ENCODE data around the gene ERFE. TPM values are rescaled to one million over a fixed set of nuclear protein-coding genes. Genes with fewer than 3 reads are reported as not detected.

ERFE gene
- total RNA-seq, 1 experiment from 2014 or later, result 10.3 TPM

- intact Hi-C loops (cut with micrococcal nuclease; ENCODE audit: unreplicated experiment) (no loop called here), in situ Hi-C loops (cut with HindIII; ENCODE audit: low pct_unique_long_range_greater_than_20kb, low sequenced_read_pairs) (no loop called here)
- no peak overlapping the region for H3K27ac ChIP-seq (ENCODE audit: low read length)
- H3K36me3 ChIP-seq (ENCODE audit: control insufficient read depth, insufficient read depth, low read length), result no peaks in the 10 kb centered on the region
- TF ChIP-seq POLR2AphosphoS5 (IDR thresholded peaks at IDR 0.05; ENCODE audit: low read depth, low read length) (no peak), REST (IDR thresholded peaks at IDR 0.05; ENCODE audit: insufficient read depth in 1 of 2, low read depth in 2 of 2, low read length in 1 of 2) (no peak), SIN3A (IDR thresholded peaks at IDR 0.05; ENCODE audit: borderline replicate concordance, insufficient read depth, low read depth, low read length) (no peak)
- no peaks in the 10 kb centered on the region for H3K27me3 ChIP-seq (ENCODE audit: control insufficient read depth, insufficient read depth, low read length)
- ChIA-PET POLR2A (no interaction called here), CTCF (no interaction called here)
- no peak for DNase-seq (ENCODE audit: low read depth, low spot score)
- BruUV-seq (replicated peaks), result no TSS peak
- H3K4me1 ChIP-seq (ENCODE audit: control insufficient read depth, insufficient read depth, low read length), result peaks cover 7% of the 10 kb centered on the region
- no peak for ATAC-seq
- H3K9me3 ChIP-seq (ENCODE audit: control insufficient read depth, insufficient read depth, low read depth, low read length), result no peaks in the 10 kb centered on the region
- no peak overlapping the region for H3K4me3 ChIP-seq (ENCODE audit: low read depth in 2 of 2, low read length in 2 of 2)
These were observed 4.2 kb downstream of the ERFE start for GRCh38 chr2:238162846-238163441.

- Histone ChIP-seq H3K27me3 (ENCODE audit: control insufficient read depth, insufficient read depth, low read length) (no peaks in the 10 kb centered on the region), H3K4me1 (ENCODE audit: control insufficient read depth, insufficient read depth, low read length) (peaks cover 5% of the 10 kb centered on the region; the same call in 1 of the 2 replicates), H3K4me3 (ENCODE audit: low read depth in 2 of 2, low read length in 2 of 2) (no peak overlapping the region), H3K36me3 (ENCODE audit: control insufficient read depth, insufficient read depth, low read length) (no peaks in the 10 kb centered on the region), H3K9me3 (ENCODE audit: control insufficient read depth, insufficient read depth, low read depth, low read length) (no peaks in the 10 kb centered on the region), H3K27ac (ENCODE audit: low read length) (no peak overlapping the region)
- ChIA-PET POLR2A (no interaction called here), CTCF (no interaction called here)
- no peak for TF ChIP-seq CTCF (IDR thresholded peaks at IDR 0.05)
- intact Hi-C loops (cut with micrococcal nuclease; ENCODE audit: unreplicated experiment) (no loop called here), in situ Hi-C loops (cut with HindIII; ENCODE audit: low pct_unique_long_range_greater_than_20kb, low sequenced_read_pairs) (no loop called here)
- ATAC-seq (no peak), DNase-seq (ENCODE audit: low read depth, low spot score) (no peak)
- no TSS peak for BruUV-seq (replicated peaks)
These were observed 4.9 kb downstream of the ERFE start for GRCh38 chr2:238163481-238164198.

GRCh38 chr2:238164906-238165287, 6.1 kb downstream of the ERFE start:
- in situ Hi-C loops (cut with HindIII; ENCODE audit: low pct_unique_long_range_greater_than_20kb, low sequenced_read_pairs), result no loop called here
- ATAC-seq (no peak), DNase-seq (ENCODE audit: low read depth, low spot score) (no peak)
- Histone ChIP-seq H3K4me1 (ENCODE audit: control insufficient read depth, insufficient read depth, low read length) (peaks cover 4% of the 10 kb centered on the region; the same call in 1 of the 2 replicates), H3K27me3 (ENCODE audit: control insufficient read depth, insufficient read depth, low read length) (no peaks in the 10 kb centered on the region), H3K27ac (ENCODE audit: low read length) (no peak overlapping the region), H3K4me3 (ENCODE audit: low read depth in 2 of 2, low read length in 2 of 2) (no peak overlapping the region), H3K36me3 (ENCODE audit: control insufficient read depth, insufficient read depth, low read length) (peaks cover 6% of the 10 kb centered on the region), H3K9me3 (ENCODE audit: control insufficient read depth, insufficient read depth, low read depth, low read length) (no peaks in the 10 kb centered on the region)
- TF ChIP-seq SIN3A (IDR thresholded peaks at IDR 0.05; ENCODE audit: borderline replicate concordance, insufficient read depth, low read depth, low read length), result no peak
- TF ChIP-seq REST (IDR thresholded peaks at IDR 0.05; ENCODE audit: insufficient read depth in 1 of 2, low read depth in 2 of 2, low read length in 1 of 2), result no peak
- TF ChIP-seq CTCF (IDR thresholded peaks at IDR 0.05), result no peak
- no peak for TF ChIP-seq POLR2AphosphoS5 (IDR thresholded peaks at IDR 0.05; ENCODE audit: low read depth, low read length)
- no peak for TF ChIP-seq TCF7L2 (IDR thresholded peaks at IDR 0.05; ENCODE audit: low read depth, low read length)
- intact Hi-C loops (cut with micrococcal nuclease; ENCODE audit: unreplicated experiment), result no loop called here
- CTCF ChIA-PET, result no interaction called here
- BruUV-seq (replicated peaks), result no TSS peak
- POLR2A ChIA-PET, result no interaction called here
